ENCODE results near the gene PRKCE.

PRKCE gene

GRCh38 chr2:46077522-46078107, 426.1 kb downstream of the PRKCE start:
- no peaks in the 10 kb centered on the region for H3K27me3 Mint-ChIP-seq
- ATAC-seq: no peak
- H3K9me3 Mint-ChIP-seq: no peaks in the 10 kb centered on the region
- H3K36me3 Mint-ChIP-seq: peaks cover 26% of the 10 kb centered on the region
- no peak overlapping the region for H3K4me3 Mint-ChIP-seq
- H3K27ac Mint-ChIP-seq: no peak overlapping the region
- H3K4me1 Mint-ChIP-seq: no peaks in the 10 kb centered on the region

- H3K36me3 Mint-ChIP-seq: peaks cover 15% of the 10 kb centered on the region
- H3K4me3 Mint-ChIP-seq: no peak overlapping the region
- H3K27me3 Mint-ChIP-seq: no peaks in the 10 kb centered on the region
- H3K27ac Mint-ChIP-seq: no peak overlapping the region
- ATAC-seq: no peak
- no peaks in the 10 kb centered on the region for H3K9me3 Mint-ChIP-seq
- H3K4me1 Mint-ChIP-seq: no peaks in the 10 kb centered on the region
These were observed 428.6 kb downstream of the PRKCE start for GRCh38 chr2:46079985-46080560.

GRCh38 chr2:46082531-46083485, 431.3 kb downstream of the PRKCE start:
- H3K36me3 Mint-ChIP-seq: peaks cover 39% of the 10 kb centered on the region
- H3K27ac Mint-ChIP-seq: no peak overlapping the region
- ATAC-seq: no peak
- H3K27me3 Mint-ChIP-seq: no peaks in the 10 kb centered on the region
- H3K4me1 Mint-ChIP-seq: no peaks in the 10 kb centered on the region
- H3K9me3 Mint-ChIP-seq: no peaks in the 10 kb centered on the region
- H3K4me3 Mint-ChIP-seq: no peak overlapping the region

- Mint-ChIP-seq H3K4me1 (no peaks in the 10 kb centered on the region), H3K36me3 (peaks cover 69% of the 10 kb centered on the region), H3K9me3 (no peaks in the 10 kb centered on the region), H3K27me3 (no peaks in the 10 kb centered on the region), H3K27ac (no peak overlapping the region), H3K4me3 (no peak overlapping the region)
- ATAC-seq: no peak
These were observed 435.1 kb downstream of the PRKCE start for GRCh38 chr2:46086578-46087070.

GRCh38 chr2:46087492-46087891, 436.0 kb downstream of the PRKCE start:
- H3K27me3 Mint-ChIP-seq: no peaks in the 10 kb centered on the region
- ATAC-seq: no peak
- no peak overlapping the region for H3K4me3 Mint-ChIP-seq

GRCh38 chr2:46091004-46091403, 439.5 kb downstream of the PRKCE start:
- peaks cover 83% of the 10 kb centered on the region for H3K36me3 Mint-ChIP-seq

More at GRCh38 chr2:46087492-46087891, 436.0 kb downstream of the PRKCE start:
- Mint-ChIP-seq H3K36me3 (peaks cover 71% of the 10 kb centered on the region), H3K4me1 (no peaks in the 10 kb centered on the region), H3K27ac (no peak overlapping the region), H3K9me3 (no peaks in the 10 kb centered on the region)

GRCh38 chr2:46091961-46092667, 440.6 kb downstream of the PRKCE start:
- Mint-ChIP-seq H3K4me1 (no peaks in the 10 kb centered on the region), H3K36me3 (peaks cover 77% of the 10 kb centered on the region), H3K27me3 (no peaks in the 10 kb centered on the region), H3K27ac (no peak overlapping the region), H3K4me3 (no peak overlapping the region), H3K9me3 (no peaks in the 10 kb centered on the region)
- ATAC-seq: no peak

More at GRCh38 chr2:46091004-46091403, 439.5 kb downstream of the PRKCE start:
- no peak overlapping the region for H3K27ac Mint-ChIP-seq
- no peak overlapping the region for H3K4me3 Mint-ChIP-seq
- H3K4me1 Mint-ChIP-seq: no peaks in the 10 kb centered on the region
- no peaks in the 10 kb centered on the region for H3K27me3 Mint-ChIP-seq
- H3K9me3 Mint-ChIP-seq: no peaks in the 10 kb centered on the region
- no peak for ATAC-seq

- Mint-ChIP-seq H3K27me3 (no peaks in the 10 kb centered on the region), H3K27ac (no peak overlapping the region), H3K9me3 (no peaks in the 10 kb centered on the region), H3K4me3 (no peak overlapping the region), H3K36me3 (peaks cover 62% of the 10 kb centered on the region), H3K4me1 (no peaks in the 10 kb centered on the region)
- no peak for ATAC-seq
These were observed 443.2 kb downstream of the PRKCE start for GRCh38 chr2:46094689-46095088.

GRCh38 chr2:46095830-46096229, 444.4 kb downstream of the PRKCE start:
- Mint-ChIP-seq H3K27me3 (no peaks in the 10 kb centered on the region), H3K4me1 (no peaks in the 10 kb centered on the region), H3K4me3 (no peak overlapping the region), H3K36me3 (peaks cover 62% of the 10 kb centered on the region), H3K9me3 (no peaks in the 10 kb centered on the region), H3K27ac (no peak overlapping the region)
- no peak for ATAC-seq

GRCh38 chr2:46096260-46096659, 444.8 kb downstream of the PRKCE start:
- Mint-ChIP-seq H3K36me3 (peaks cover 66% of the 10 kb centered on the region), H3K4me1 (no peaks in the 10 kb centered on the region), H3K9me3 (no peaks in the 10 kb centered on the region), H3K4me3 (no peak overlapping the region), H3K27me3 (no peaks in the 10 kb centered on the region), H3K27ac (no peak overlapping the region)
- no peak for ATAC-seq

GRCh38 chr2:46097714-46098480, 446.4 kb downstream of the PRKCE start:
- no peaks in the 10 kb centered on the region for H3K4me1 Mint-ChIP-seq
- H3K27me3 Mint-ChIP-seq: no peaks in the 10 kb centered on the region
- no peak for ATAC-seq
- H3K27ac Mint-ChIP-seq: no peak overlapping the region
- no peak overlapping the region for H3K4me3 Mint-ChIP-seq
- peaks cover 66% of the 10 kb centered on the region for H3K36me3 Mint-ChIP-seq
- no peaks in the 10 kb centered on the region for H3K9me3 Mint-ChIP-seq

- Mint-ChIP-seq H3K27ac (no peak overlapping the region), H3K27me3 (no peaks in the 10 kb centered on the region), H3K9me3 (peaks cover under 1% of the 10 kb centered on the region), H3K36me3 (peaks cover 68% of the 10 kb centered on the region), H3K4me1 (no peaks in the 10 kb centered on the region), H3K4me3 (no peak overlapping the region)
- no peak for ATAC-seq
These were observed 447.2 kb downstream of the PRKCE start for GRCh38 chr2:46098621-46099062.

- Mint-ChIP-seq H3K27me3 (no peaks in the 10 kb centered on the region), H3K4me3 (no peak overlapping the region), H3K27ac (no peak overlapping the region), H3K4me1 (no peaks in the 10 kb centered on the region), H3K9me3 (peaks cover 16% of the 10 kb centered on the region), H3K36me3 (peaks cover 61% of the 10 kb centered on the region)
- ATAC-seq: no peak
These were observed 450.2 kb downstream of the PRKCE start for GRCh38 chr2:46101557-46102220.

- H3K36me3 Mint-ChIP-seq: peaks cover 76% of the 10 kb centered on the region
- H3K27ac Mint-ChIP-seq: no peak overlapping the region
- ATAC-seq: no peak
- H3K9me3 Mint-ChIP-seq: peaks cover 16% of the 10 kb centered on the region
- H3K4me1 Mint-ChIP-seq: peaks cover 8% of the 10 kb centered on the region
- no peaks in the 10 kb centered on the region for H3K27me3 Mint-ChIP-seq
- H3K4me3 Mint-ChIP-seq: no peak overlapping the region
These were observed 455.2 kb downstream of the PRKCE start for GRCh38 chr2:46106690-46107089.

Measured in stimulated activated memory B cell treated with anti-CD40 and anti-IgM and Interleukin-4, amounts not matched to agents 10 μg/mL and 1 μg/mL and 100 μg/mL, for 72 hours (primary cell).